Esophagus muscularis mucosa (tissue), 4 donors: ENCODE data around the gene COA5. TPM values are rescaled to one million over a fixed set of nuclear protein-coding genes. Genes with fewer than 3 reads are reported as not detected.
A peak's percentile ranks its signal among the peaks of the same experiment; 100 is the strongest.

Experiments used
- DNase-seq: peaks from one replicate; pipeline ENCODE4 v3.0.0-alpha.2; 2017; ENCODE audit errors: extremely low spot score
- H3K27ac ChIP-seq, 4 donors: fragments of 200-600 bp; sonication (generic); replicated peaks in 1 of 4; 1 replicate in 3 of 4; 2 replicates in 1 of 4; pipeline ENCODE4 v1.5.1; 2016 to 2019; ENCODE audit warnings: mild to moderate bottlenecking in 1 of 4
- H3K27me3 ChIP-seq, 4 donors: fragments of 200-600 bp; sonication (generic); one replicate each; pipeline versions ENCODE4 v1.5.1 to v1.6.0; 2016 to 2019
- H3K36me3 ChIP-seq, 4 donors: fragments of 200-600 bp; sonication (generic); one replicate each; pipeline ENCODE4 v1.5.1; 2016 to 2019
- H3K4me1 ChIP-seq, 4 donors: fragments of 200-600 bp; sonication (generic); one replicate each; pipeline ENCODE4 v1.5.1; 2016 to 2019
- H3K4me3 ChIP-seq, 4 donors: fragments of 200-600 bp; sonication (generic); 1 replicate in 2 of 4; 2 replicates in 2 of 4; pipeline ENCODE4 v1.5.1; 2016 to 2019; ENCODE audit warnings: mild to moderate bottlenecking in 4 of 4, moderate library complexity in 1 of 4
- H3K9me3 ChIP-seq, 4 donors: fragments of 200-600 bp; sonication (generic); 1 replicate in 3 of 4; 2 replicates in 1 of 4; pipeline ENCODE4 v1.5.1; 2016 to 2019
- CTCF ChIP-seq, 3 experiments: fragments of 200-600 bp in 2 of 3; fragments of 450-650 bp in 1 of 3; sonication (generic) in 2 of 3; IDR thresholded peaks; one replicate each; pipeline ENCODE4 v1.5.1; 2017 to 2019; ENCODE audit warnings: antibody characterized with exemption in 3 of 3, mild to moderate bottlenecking in 2 of 3, moderate library complexity in 1 of 3
- EP300 ChIP-seq: sonication (generic); formaldehyde crosslinking; IDR thresholded peaks from one replicate; pipeline ENCODE4 v1.6.1; 2017; ENCODE audit warnings: antibody characterized with exemption
- POLR2A ChIP-seq: fragments of 450-650 bp; IDR thresholded peaks from one replicate; pipeline ENCODE4 v1.6.1; 2017; ENCODE audit warnings: antibody characterized with exemption, moderate library complexity, mild to moderate bottlenecking, low read depth
- POLR2AphosphoS5 ChIP-seq, 2 donors: sonication (generic); formaldehyde crosslinking; IDR thresholded peaks; one replicate each; pipeline ENCODE4 v1.6.1; 2017; ENCODE audit warnings: antibody characterized with exemption in 2 of 2
- WGBS: methylation state at CpG from one replicate; pipeline ENCODE4 v1.1.5; 2018; 5-methylcytosine and 5-hydroxymethylcytosine counted together
- intact Hi-C: fragments of 100-400 bp; cut with DNase I; formaldehyde crosslinking; loops from one replicate; pipeline ENCODE4 v1.15.1; 2023
- total RNA-seq, 4 donors: library from RNA; depleted of rRNA; stranded (reverse); fragments of >200 nt; gene quantifications; one replicate each; pipeline versions ENCODE4 v1.1.0 to v1.2.1, GENCODE V29; 2016

Gene COA5
- total RNA-seq, 4 donors from 2014 or later: 28.3 to 48.2 (median 31.7) TPM

GRCh38 chr2:98623657-98624056, 15.3 kb upstream of the COA5 start:
- WGBS: 74% methylated on average over 5 of the region's 5 CpGs
- H3K4me1 ChIP-seq: no peaks in the 10 kb centered on the region
- no peak for DNase-seq
- no peaks in the 10 kb centered on the region for H3K9me3 ChIP-seq
- no peak overlapping the region for H3K4me3 ChIP-seq
- intact Hi-C loops: no loop called here
- peak in 1 of 2 donors; percentile 6 for TF ChIP-seq POLR2AphosphoS5 (IDR thresholded peaks at IDR 0.05)
- no peak for TF ChIP-seq POLR2A
- no peak for TF ChIP-seq EP300
- no peak for TF ChIP-seq CTCF (IDR thresholded peaks at IDR 0.05)
- H3K36me3 ChIP-seq: peaks cover 0 to 35% (median 21%) of the 10 kb centered on the region in 4 donors
- H3K27ac ChIP-seq: no peak overlapping the region
- H3K27me3 ChIP-seq: no peaks in the 10 kb centered on the region

- DNase-seq: no peak
- Histone ChIP-seq H3K9me3 (no peaks in the 10 kb centered on the region), H3K27me3 (no peaks in the 10 kb centered on the region), H3K4me1 (peaks cover 0 to 11% (median 4%) of the 10 kb centered on the region in 4 donors), H3K27ac (no peak overlapping the region), H3K4me3 (no peak overlapping the region), H3K36me3 (peaks cover 8 to 96% (median 71%) of the 10 kb centered on the region in 4 donors)
- intact Hi-C loops: no loop called here
- no peak for TF ChIP-seq POLR2AphosphoS5 (IDR thresholded peaks at IDR 0.05)
- no peak for TF ChIP-seq CTCF (IDR thresholded peaks at IDR 0.05)
- no peak for TF ChIP-seq EP300
- TF ChIP-seq POLR2A: no peak
- WGBS: 52% methylated on average over 5 of the region's 5 CpGs
These were observed 8.8 kb upstream of the COA5 start for GRCh38 chr2:98617149-98617548.

- DNase-seq: no peak
- no peaks in the 10 kb centered on the region for H3K9me3 ChIP-seq
- 94% methylated on average over 5 of the region's 5 CpGs for WGBS
- peaks cover 13 to 27% (median 19%) of the 10 kb centered on the region in 4 donors for H3K4me1 ChIP-seq
- intact Hi-C loops: no loop called here
- no peak for TF ChIP-seq EP300
- TF ChIP-seq CTCF (IDR thresholded peaks at IDR 0.05): no peak
- TF ChIP-seq POLR2A: no peak
- TF ChIP-seq POLR2AphosphoS5 (IDR thresholded peaks at IDR 0.05): no peak
- no peak overlapping the region for H3K27ac ChIP-seq
- peaks cover 13 to 96% (median 73%) of the 10 kb centered on the region in 4 donors for H3K36me3 ChIP-seq
- H3K27me3 ChIP-seq: no peaks in the 10 kb centered on the region
- no peak overlapping the region for H3K4me3 ChIP-seq
These were observed 7.2 kb upstream of the COA5 start for GRCh38 chr2:98615481-98615880.

GRCh38 chr2:98614024-98614739, 5.9 kb upstream of the COA5 start:
- peaks cover 25 to 40% (median 32%) of the 10 kb centered on the region in 4 donors for H3K4me1 ChIP-seq
- H3K27ac ChIP-seq: no peak overlapping the region
- peaks cover 13 to 88% (median 71%) of the 10 kb centered on the region in 4 donors for H3K36me3 ChIP-seq
- no peaks in the 10 kb centered on the region for H3K27me3 ChIP-seq
- TF ChIP-seq CTCF (IDR thresholded peaks at IDR 0.05) (no peak), POLR2A (no peak), POLR2AphosphoS5 (IDR thresholded peaks at IDR 0.05) (no peak), EP300 (no peak)
- H3K9me3 ChIP-seq: no peaks in the 10 kb centered on the region
- WGBS: 94% methylated on average over 9 of the region's 9 CpGs
- DNase-seq: no peak
- no peak overlapping the region for H3K4me3 ChIP-seq
- intact Hi-C loops: no loop called here
